ENCODE data around the gene IGF1R.

Gene IGF1R

DNA sequence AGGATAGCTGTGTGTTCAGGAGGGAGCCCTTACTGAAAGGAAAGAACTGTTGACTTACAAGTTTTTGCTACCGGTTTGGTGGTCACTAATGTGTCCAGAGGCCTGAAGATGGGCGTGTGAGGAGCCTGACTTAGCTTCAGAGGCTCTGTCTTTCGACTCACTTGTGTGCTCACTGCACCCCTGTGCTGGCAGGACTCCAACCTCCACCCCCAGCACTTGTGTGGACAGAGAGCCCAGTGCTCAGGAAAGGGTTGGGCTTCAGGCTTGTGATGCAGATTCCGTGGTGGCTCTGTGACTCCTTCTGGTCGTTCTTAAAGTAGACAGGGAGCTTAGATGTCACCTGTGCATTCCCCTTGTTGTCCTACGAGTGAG lies 258.4 kb downstream of the IGF1R start:
- H3K4me1 ChIP-seq = peaks cover 12% of the 10 kb centered on the region
- no peak overlapping the region for H3K4me3 ChIP-seq (ENCODE audit: low read depth, low read length)
- TF ChIP-seq, protein P1, sequence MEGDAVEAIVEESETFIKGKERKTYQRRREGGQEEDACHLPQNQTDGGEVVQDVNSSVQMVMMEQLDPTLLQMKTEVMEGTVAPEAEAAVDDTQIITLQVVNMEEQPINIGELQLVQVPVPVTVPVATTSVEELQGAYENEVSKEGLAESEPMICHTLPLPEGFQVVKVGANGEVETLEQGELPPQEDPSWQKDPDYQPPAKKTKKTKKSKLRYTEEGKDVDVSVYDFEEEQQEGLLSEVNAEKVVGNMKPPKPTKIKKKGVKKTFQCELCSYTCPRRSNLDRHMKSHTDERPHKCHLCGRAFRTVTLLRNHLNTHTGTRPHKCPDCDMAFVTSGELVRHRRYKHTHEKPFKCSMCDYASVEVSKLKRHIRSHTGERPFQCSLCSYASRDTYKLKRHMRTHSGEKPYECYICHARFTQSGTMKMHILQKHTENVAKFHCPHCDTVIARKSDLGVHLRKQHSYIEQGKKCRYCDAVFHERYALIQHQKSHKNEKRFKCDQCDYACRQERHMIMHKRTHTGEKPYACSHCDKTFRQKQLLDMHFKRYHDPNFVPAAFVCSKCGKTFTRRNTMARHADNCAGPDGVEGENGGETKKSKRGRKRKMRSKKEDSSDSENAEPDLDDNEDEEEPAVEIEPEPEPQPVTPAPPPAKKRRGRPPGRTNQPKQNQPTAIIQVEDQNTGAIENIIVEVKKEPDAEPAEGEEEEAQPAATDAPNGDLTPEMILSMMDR (IDR thresholded peaks at IDR 0.05; ENCODE audit: low read depth, low read length) = no peak
- no peak for DNase-seq
- no peaks in the 10 kb centered on the region for H3K9me3 ChIP-seq
- H3K36me3 ChIP-seq = peaks cover 69% of the 10 kb centered on the region
- H3K27me3 ChIP-seq = no peaks in the 10 kb centered on the region

DNA sequence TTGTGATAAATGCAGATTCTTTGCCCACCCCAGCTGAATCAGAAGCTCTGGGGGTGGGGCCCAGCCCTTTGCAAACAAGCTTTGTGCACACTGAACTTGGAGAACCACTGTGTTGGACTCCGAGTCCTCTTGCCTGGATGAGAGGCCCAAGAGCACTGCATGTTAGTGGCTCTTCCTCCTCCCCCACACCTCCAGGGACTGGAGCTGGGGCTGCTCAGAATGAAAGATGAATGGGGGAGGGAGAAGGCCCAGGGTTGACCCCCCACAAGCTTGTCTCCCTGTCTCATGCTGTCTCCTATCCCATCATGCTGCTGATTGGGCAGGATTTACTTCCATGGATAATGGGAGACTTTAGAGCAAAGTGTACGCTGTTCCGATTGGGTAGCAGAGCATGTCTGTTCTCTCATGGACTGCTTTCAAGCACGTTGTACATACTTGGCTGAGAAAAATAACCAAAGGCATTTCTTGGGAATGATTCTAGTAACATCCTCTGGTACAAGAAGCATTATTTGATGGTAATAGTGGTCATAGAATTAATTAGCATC lies 259.7 kb downstream of the IGF1R start:
- no peaks in the 10 kb centered on the region for H3K9me3 ChIP-seq
- DNase-seq = no peak
- TF ChIP-seq, protein P1 (IDR thresholded peaks at IDR 0.05; ENCODE audit: low read depth, low read length) = no peak
- H3K27me3 ChIP-seq = no peaks in the 10 kb centered on the region
- no peak overlapping the region for H3K4me3 ChIP-seq (ENCODE audit: low read depth, low read length)
- H3K4me1 ChIP-seq = peaks cover 12% of the 10 kb centered on the region
- peaks cover 76% of the 10 kb centered on the region for H3K36me3 ChIP-seq

DNA sequence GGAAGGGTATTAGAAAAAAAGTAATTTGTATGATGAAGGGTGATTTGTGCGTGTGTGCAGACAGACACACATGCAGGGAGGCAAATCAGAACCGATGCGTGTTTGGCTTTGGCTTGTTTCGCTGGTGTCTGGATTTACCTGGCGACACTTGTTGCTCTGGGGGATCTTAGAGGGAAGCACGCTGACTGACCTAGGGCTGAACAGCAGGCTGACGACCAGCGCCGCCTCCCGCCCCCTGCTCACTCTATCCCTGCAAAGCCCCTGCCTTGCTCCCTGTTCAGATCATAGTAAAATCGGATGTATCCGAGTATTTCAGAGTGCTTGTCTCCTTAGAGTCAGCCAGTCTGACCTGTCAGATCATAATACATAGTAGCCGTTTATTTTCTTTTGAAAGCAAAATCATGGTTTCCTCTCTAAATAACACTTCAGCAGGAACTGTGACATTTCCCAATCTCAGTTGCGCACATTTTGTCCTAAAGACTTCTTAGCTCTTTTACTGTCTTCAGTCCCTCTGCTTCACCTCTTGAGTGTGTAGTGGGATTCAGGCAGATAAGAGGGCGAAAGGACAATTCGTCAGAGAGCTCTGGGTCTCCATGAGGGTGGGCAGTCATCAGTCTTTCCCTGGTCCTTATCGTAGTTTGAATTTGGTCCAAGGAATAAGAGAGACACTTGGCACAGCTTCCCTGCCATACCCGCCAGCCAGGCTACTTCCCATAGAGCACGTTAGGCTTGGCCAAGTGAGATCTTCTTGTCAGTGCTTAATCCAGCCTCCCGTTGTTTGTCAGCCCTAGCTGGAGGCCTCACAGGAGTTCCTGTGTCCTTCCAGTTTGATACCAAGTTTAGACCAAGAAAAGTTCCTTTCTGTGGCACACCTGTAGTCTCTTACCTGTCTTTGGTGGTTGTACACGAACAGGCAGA lies 261.9 kb downstream of the IGF1R start:
- Histone ChIP-seq H3K27me3 (no peaks in the 10 kb centered on the region), H3K9me3 (no peaks in the 10 kb centered on the region), H3K4me1 (no peaks in the 10 kb centered on the region), H3K4me3 (ENCODE audit: low read depth, low read length) (no peak overlapping the region), H3K36me3 (peaks cover 82% of the 10 kb centered on the region)
- no peak for DNase-seq
- TF ChIP-seq, protein P1 (IDR thresholded peaks at IDR 0.05; ENCODE audit: low read depth, low read length) = no peak

DNA sequence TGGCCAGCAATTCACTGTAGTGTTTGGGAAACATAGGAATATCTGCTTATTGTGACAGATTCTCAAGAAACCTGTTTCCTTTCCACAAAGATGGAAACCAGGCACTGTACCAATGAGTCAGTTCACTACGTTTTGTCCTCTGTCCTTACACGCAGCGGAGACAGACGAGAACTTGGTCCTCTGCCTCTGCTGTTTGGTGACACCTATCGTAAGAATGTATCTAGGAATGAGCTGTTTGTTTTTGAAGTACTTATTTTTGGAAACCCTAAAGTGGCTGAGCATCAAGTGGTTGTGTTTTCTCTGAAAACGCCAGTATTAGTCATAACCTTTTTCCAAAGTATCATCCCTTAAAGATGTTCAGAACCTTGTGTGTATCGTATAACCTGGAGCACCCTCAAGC lies 266.3 kb downstream of the IGF1R start:
- Histone ChIP-seq H3K36me3 (peaks cover 92% of the 10 kb centered on the region), H3K4me3 (ENCODE audit: low read depth, low read length) (no peak overlapping the region), H3K9me3 (no peaks in the 10 kb centered on the region), H3K4me1 (no peaks in the 10 kb centered on the region), H3K27me3 (no peaks in the 10 kb centered on the region)
- TF ChIP-seq, protein P1 (IDR thresholded peaks at IDR 0.05; ENCODE audit: low read depth, low read length) = no peak
- no peak for DNase-seq

DNA sequence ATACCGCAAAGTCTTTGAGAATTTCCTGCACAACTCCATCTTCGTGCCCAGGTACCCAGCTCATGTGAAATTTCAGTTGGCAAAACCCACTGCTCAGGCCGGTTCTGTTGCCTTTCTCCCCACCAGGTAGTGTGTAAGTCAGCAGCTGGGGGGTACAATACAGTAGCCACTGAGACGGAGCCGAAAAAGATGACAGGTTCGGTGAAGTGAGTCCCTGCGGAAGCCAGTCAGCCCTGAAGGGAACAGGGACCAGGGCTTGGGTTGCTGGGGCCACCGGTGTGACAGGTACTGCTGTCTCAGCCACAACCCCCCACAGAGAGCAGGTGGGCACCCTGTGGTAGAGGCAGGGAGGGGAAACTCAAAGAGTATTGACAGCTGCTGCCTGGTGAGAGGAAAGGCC lies 268.5 kb downstream of the IGF1R start:
- DNase-seq = no peak
- TF ChIP-seq, protein P1 (IDR thresholded peaks at IDR 0.05; ENCODE audit: low read depth, low read length) = no peak
- peaks cover 91% of the 10 kb centered on the region for H3K36me3 ChIP-seq
- H3K9me3 ChIP-seq = no peaks in the 10 kb centered on the region
- H3K27me3 ChIP-seq = no peaks in the 10 kb centered on the region
- no peaks in the 10 kb centered on the region for H3K4me1 ChIP-seq
- no peak overlapping the region for H3K4me3 ChIP-seq (ENCODE audit: low read depth, low read length)

DNA sequence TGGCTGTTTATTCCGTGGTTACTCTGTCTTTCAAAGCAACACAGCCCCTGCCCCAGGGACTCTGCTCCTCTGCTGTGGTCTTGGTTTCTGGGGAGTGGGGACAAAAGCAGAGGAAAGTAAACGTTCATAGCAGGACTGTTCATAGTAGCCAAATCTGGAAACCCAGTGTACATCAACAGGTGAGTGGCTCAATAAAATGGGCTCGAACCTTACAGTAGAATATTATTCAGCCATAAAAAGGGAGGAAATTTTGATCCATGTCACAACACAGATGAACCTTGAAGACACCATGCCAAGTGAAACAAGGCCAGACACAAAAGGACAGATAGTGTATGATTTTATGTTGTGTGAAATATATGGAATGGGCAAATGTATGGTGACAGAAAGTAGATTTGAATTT lies 269.1 kb downstream of the IGF1R start:
- H3K9me3 ChIP-seq = no peaks in the 10 kb centered on the region
- DNase-seq = no peak
- peaks cover 91% of the 10 kb centered on the region for H3K36me3 ChIP-seq
- TF ChIP-seq, protein P1 (IDR thresholded peaks at IDR 0.05; ENCODE audit: low read depth, low read length) = no peak
- H3K4me3 ChIP-seq (ENCODE audit: low read depth, low read length) = no peak overlapping the region
- no peaks in the 10 kb centered on the region for H3K4me1 ChIP-seq
- no peaks in the 10 kb centered on the region for H3K27me3 ChIP-seq

Measured in BE2C (cell line).